Uterus (tissue), 4 donors: ENCODE results near the gene SMARCAD1. TPM values are rescaled to one million over a fixed set of nuclear protein-coding genes. Genes with fewer than 3 reads are reported as not detected.

Experiments
- DNase-seq, 2 donors: peaks; one replicate each; pipeline ENCODE4 v3.0.0-alpha.2; 2019 to 2020
- H3K27ac ChIP-seq, 2 donors: fragments of 200-600 bp; sonication (generic); 1 replicate in 1 of 2; 2 replicates in 1 of 2; pipeline ENCODE4 v1.5.1; 2016 to 2018
- H3K27me3 ChIP-seq, 2 donors: fragments of 200-600 bp; sonication (generic); one replicate each; pipeline ENCODE4 v1.5.1; 2018 to 2019; ENCODE audit warnings: control low read depth in 1 of 2
- H3K36me3 ChIP-seq, 2 donors: fragments of 200-600 bp; sonication (generic); one replicate each; pipeline ENCODE4 v1.5.1; 2019; ENCODE audit warnings: control low read depth in 1 of 2
- H3K4me1 ChIP-seq, 2 donors: fragments of 200-600 bp; sonication (generic); one replicate each; pipeline ENCODE4 v1.5.1; 2018 to 2019; ENCODE audit warnings: control low read depth in 1 of 2
- H3K4me3 ChIP-seq, 2 donors: fragments of 200-600 bp; sonication (generic); 1 replicate in 1 of 2; 2 replicates in 1 of 2; pipeline ENCODE4 v1.5.1; 2018 to 2019; ENCODE audit warnings: mild to moderate bottlenecking in 1 of 2
- H3K9me3 ChIP-seq, 2 donors: fragments of 200-600 bp; sonication (generic); one replicate each; pipeline ENCODE4 v1.5.1; 2019; ENCODE audit warnings: control low read depth in 1 of 2
- POLR2A ChIP-seq, 2 donors: fragments of 450-650 bp; IDR thresholded peaks; one replicate each; pipeline ENCODE4 v1.6.1; 2016; ENCODE audit warnings: antibody characterized with exemption in 2 of 2, mild to moderate bottlenecking in 1 of 2, moderate library complexity in 1 of 2
- intact Hi-C: fragments of 100-400 bp; cut with DNase I; formaldehyde crosslinking; loops from one replicate; pipeline ENCODE4 v1.15.1; 2023; ENCODE audit warnings: low total_unique reads
- total RNA-seq, 4 donors: library from RNA; depleted of rRNA in 3 of 4; stranded (reverse); fragments of >200 nt in 3 of 4; gene quantifications; one replicate each; pipeline versions ENCODE4 v1.1.0 to v1.2.4, GENCODE V29; 2014 to 2023
- TF ChIP-seq, protein P1 (sequence below), 4 experiments: fragments of 200-600 bp in 2 of 4; fragments of 450-650 bp in 2 of 4; sonication (generic) in 2 of 4; IDR thresholded peaks; one replicate each; pipeline ENCODE4 v1.5.1; 2016 to 2019; ENCODE audit warnings: antibody characterized with exemption in 4 of 4, mild to moderate bottlenecking in 2 of 4, moderate library complexity in 1 of 4
- donor health status: DM: yes; HTN: yes; CAD: no.

Gene SMARCAD1
- total RNA-seq, 4 donors from 2014 or later, result 14.9 to 84.9 (median 23.5) TPM

DNA sequence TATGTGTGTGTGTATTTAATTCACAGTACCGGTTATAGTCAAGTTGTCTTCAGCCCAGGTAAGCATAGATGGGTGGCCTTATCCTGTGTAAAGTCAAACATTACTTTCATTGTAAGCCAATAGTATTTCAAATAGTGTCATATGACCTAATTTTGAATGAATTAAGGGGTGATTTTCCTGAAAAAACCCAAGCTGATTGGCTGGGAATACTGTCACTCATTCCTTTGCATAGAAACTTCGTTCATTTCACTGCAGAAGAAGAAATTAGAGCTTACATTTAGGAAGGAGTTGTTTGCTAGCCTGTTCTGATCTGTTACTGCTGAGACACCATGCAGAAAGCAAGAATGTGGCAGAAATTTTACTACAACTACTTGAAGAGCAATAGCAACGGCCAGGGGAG is 45.4 kb downstream of the SMARCAD1 start:
- H3K4me1 ChIP-seq, result no peaks in the 10 kb centered on the region
- intact Hi-C loops, result no loop called here
- DNase-seq, result no peak
- H3K27me3 ChIP-seq, result no peaks in the 10 kb centered on the region
- no peak overlapping the region for H3K27ac ChIP-seq
- H3K9me3 ChIP-seq, result no peaks in the 10 kb centered on the region
- H3K4me3 ChIP-seq, result no peak overlapping the region
- no peaks in the 10 kb centered on the region for H3K36me3 ChIP-seq
- TF ChIP-seq, protein P1, sequence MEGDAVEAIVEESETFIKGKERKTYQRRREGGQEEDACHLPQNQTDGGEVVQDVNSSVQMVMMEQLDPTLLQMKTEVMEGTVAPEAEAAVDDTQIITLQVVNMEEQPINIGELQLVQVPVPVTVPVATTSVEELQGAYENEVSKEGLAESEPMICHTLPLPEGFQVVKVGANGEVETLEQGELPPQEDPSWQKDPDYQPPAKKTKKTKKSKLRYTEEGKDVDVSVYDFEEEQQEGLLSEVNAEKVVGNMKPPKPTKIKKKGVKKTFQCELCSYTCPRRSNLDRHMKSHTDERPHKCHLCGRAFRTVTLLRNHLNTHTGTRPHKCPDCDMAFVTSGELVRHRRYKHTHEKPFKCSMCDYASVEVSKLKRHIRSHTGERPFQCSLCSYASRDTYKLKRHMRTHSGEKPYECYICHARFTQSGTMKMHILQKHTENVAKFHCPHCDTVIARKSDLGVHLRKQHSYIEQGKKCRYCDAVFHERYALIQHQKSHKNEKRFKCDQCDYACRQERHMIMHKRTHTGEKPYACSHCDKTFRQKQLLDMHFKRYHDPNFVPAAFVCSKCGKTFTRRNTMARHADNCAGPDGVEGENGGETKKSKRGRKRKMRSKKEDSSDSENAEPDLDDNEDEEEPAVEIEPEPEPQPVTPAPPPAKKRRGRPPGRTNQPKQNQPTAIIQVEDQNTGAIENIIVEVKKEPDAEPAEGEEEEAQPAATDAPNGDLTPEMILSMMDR (IDR thresholded peaks at IDR 0.05), result no peak
- no peak for TF ChIP-seq POLR2A (IDR thresholded peaks at IDR 0.05)

DNA sequence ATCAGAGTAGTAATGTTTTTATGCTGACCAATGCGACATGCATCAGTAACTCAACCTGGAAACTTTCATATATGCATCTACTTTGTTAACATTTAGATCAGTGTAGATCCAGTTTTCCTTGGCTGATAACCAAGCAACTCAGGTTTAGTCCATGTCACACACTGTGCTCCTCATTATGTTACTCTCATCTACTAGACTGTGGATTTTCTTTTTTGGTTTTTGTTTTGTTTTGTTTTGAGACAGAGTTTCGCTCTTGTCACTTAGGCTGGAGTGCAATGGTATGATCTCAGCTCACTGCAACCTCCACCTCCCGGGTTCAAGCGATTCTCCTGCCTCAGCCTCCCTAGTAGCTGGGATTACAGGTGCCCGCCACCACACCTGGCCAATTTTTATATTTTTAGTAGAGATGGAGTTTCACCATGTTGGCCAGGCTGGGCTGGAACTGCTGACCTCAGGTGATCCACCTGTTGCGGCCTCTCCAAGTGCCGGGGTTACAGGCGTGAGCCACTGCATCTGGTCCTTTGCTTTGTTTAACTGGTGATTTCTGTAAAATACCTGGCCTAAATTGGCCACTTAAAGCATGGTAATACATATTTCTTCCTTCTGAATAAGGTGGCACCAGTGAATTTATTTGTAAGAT is 48.6 kb downstream of the SMARCAD1 start:
- DNase-seq, result no peak
- Histone ChIP-seq H3K27ac (no peak overlapping the region), H3K4me1 (no peaks in the 10 kb centered on the region), H3K27me3 (no peaks in the 10 kb centered on the region), H3K4me3 (no peak overlapping the region), H3K9me3 (no peaks in the 10 kb centered on the region), H3K36me3 (no peaks in the 10 kb centered on the region)
- intact Hi-C loops, result no loop called here
- no peak for TF ChIP-seq POLR2A (IDR thresholded peaks at IDR 0.05)
- TF ChIP-seq, protein P1 (IDR thresholded peaks at IDR 0.05), result no peak

DNA sequence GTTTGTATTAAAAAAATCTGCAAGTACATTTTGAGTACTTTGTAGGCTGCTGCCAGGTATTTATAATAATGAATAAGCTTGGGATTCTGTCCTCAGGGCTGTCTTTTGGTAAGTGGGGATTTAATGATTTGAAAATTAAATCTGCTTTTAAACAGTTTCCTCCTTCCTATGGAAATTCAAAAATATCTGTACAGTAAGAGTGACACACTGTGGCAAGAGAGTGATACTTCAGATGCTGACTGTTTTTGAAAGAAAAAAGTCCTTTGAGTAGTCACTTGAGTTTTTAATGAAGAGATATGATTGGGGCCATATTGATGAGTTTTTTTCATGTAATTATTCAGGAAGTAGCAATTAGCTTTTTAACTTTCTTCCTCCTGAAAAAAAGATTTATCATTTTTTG is 49.2 kb downstream of the SMARCAD1 start:
- no peaks in the 10 kb centered on the region for H3K36me3 ChIP-seq
- H3K27ac ChIP-seq, result no peak overlapping the region
- intact Hi-C loops, result no loop called here
- DNase-seq, result no peak
- no peaks in the 10 kb centered on the region for H3K9me3 ChIP-seq
- TF ChIP-seq POLR2A (IDR thresholded peaks at IDR 0.05), result no peak
- TF ChIP-seq, protein P1 (IDR thresholded peaks at IDR 0.05), result no peak
- no peak overlapping the region for H3K4me3 ChIP-seq
- no peaks in the 10 kb centered on the region for H3K27me3 ChIP-seq
- H3K4me1 ChIP-seq, result no peaks in the 10 kb centered on the region

DNA sequence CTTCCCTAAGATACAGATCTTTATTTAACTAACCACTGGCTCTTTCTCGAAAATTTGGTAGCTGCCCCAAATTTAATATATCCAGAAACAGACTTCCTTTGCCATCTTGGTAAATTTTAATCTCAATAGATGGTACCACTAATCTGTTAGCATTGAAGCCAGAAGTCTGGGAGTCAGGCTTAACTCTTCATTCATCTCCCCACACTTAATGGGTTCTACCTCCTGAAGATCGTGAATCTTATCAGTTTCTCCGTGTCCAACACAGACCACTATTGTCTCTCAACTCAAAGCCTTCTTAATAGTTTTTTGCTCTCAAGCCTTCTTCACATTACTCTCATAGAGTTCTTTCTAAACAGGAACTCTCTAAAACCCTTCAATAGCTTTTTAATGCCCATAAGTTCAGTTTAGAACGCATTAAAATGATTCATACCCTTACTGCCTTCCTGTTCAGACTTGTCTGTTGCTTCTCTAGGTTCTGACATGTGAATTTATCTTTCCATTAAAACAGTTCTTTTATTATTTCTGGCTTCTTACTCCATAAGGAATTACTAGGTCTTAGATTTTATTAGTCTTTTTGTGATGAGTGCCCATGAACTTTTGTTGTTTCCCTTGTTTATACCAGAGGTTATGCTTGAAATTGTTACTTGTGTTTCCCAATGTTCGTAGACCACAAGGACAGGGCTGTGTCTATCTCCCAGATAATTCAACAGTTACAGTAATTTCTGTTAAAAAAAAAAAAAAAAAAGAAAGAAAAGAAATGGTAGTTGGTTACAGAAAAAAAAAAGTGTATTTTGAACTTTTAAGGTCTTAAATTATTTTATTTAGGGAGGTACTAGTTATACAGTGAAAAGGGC is 54.7 kb downstream of the SMARCAD1 start:
- TF ChIP-seq, protein P1 (IDR thresholded peaks at IDR 0.05), result no peak
- TF ChIP-seq POLR2A (IDR thresholded peaks at IDR 0.05), result no peak
- Histone ChIP-seq H3K36me3 (peaks cover 0 to 2% of the 10 kb centered on the region in 2 donors), H3K9me3 (no peaks in the 10 kb centered on the region), H3K4me3 (no peak overlapping the region), H3K4me1 (no peaks in the 10 kb centered on the region), H3K27ac (no peak overlapping the region), H3K27me3 (no peaks in the 10 kb centered on the region)
- DNase-seq, result no peak
- intact Hi-C loops, result no loop called here

DNA sequence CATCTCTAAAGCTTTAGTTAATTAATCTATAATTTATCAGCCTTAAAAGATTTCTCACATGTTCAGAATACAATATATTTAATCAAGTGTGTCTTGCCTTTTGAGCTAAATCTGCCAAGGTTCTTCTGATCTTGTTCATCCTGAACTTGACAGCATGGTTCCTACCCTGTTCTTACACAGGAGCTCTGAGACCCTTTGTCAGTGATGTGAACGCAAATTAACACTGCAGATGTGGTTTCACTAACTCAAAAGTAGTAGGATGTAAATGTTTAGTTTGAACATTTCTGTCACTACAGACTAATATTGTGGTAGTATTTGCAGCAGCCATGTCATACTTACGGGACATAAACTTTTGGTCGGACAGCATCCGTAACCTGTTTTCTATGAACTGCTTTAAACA is 59.4 kb downstream of the SMARCAD1 start:
- H3K4me1 ChIP-seq, result no peaks in the 10 kb centered on the region
- no peak overlapping the region for H3K27ac ChIP-seq
- intact Hi-C loops, result no loop called here
- H3K9me3 ChIP-seq, result no peaks in the 10 kb centered on the region
- DNase-seq, result no peak
- peaks cover 0 to 2% of the 10 kb centered on the region in 2 donors for H3K36me3 ChIP-seq
- TF ChIP-seq, protein P1 (IDR thresholded peaks at IDR 0.05), result no peak
- TF ChIP-seq POLR2A (IDR thresholded peaks at IDR 0.05), result no peak
- no peak overlapping the region for H3K4me3 ChIP-seq
- H3K27me3 ChIP-seq, result no peaks in the 10 kb centered on the region
